NK-92 (cell line): Measurements from ENCODE around the gene DCUN1D5.
A peak's percentile ranks its signal among the peaks of the same experiment; 100 is the strongest.

Experiments used
- DNase-seq: peaks from one replicate; lab custom pipeline; 2025; ENCODE audit not compliant: unreplicated experiment; lab: John Stamatoyannopoulos, UW

Gene DCUN1D5

DNA sequence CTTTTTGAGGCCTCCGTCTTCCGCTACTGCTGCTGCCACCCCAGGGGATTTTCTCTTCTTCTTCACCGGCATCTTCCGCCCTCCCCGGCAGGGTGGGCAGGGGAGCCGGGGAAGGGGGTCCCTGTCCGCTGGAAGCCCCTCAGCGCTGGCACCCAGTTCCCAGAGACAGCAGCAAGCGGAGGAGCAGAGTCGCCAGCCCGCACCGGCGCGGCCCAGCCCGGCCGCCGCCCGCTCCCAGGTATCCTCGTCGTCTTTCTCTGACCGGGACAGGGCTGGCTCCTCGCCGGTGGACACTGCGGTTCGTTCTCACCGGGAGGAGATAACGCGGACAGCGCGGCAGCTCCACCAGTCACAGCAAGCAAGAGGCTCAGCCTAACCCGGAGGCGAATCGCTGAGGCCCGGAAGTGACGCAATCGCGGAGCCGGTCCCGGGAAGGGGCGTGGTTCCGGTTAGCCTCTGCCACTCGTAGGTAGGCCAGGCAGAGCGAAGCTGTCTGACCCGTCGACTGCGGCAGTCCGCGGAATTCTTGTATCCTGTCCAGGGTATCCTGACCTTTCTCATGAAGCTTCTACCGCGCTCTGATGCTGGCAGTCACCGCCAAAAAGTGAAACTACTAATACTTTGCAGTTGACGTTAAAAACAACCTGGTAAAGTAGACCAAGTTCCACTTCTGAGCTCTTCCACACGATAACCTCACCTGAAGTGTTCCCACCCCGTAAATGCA, at the start of gene DCUN1D5:
TSS of gene DCUN1D5 (minus strand) at position 360 of the 724 bp plus-strand sequence. CDS start at position 72, 288 bp downstream.
- peak; percentile 45 for DNase-seq

DNA sequence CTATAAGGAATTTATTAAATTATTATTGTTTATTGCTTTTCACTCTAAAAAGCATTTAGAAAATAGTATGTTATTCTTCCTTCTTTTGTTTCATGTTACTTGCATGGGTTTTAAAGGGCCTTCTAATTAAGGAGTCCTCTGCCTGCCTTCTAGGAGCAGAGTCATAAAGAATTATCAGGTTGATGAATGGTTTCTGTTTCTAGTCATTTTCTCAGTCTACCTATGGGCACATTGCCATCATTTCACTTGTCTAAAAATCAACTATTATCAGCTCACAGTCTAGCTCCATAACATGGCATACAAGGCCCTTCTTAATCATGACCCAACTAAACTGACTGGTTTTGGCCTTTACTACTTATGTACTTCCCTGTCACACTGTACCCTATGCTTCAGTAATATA, 33.5 kb upstream of the DCUN1D5 start:
- DNase-seq: no peak

DNA sequence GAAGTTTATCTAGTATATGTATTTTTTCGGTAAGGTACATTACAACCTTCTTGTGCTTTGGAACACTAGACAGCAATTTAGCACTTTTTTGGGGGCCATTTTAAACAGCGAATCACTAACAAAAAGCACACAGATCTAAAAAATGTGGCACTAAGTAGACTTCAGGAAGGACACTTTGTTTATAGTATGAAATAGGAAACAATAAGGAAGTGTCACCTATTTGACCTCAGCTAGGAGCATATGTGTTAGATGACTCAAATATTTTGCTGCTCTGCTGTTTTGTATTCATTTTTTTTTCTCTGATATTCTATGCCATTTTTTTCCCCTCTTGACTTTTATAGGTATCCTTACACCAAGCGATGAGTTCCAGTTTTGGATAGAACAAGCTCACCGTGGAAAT, 22.9 kb upstream of the DCUN1D5 start:
- no peak for DNase-seq

DNA sequence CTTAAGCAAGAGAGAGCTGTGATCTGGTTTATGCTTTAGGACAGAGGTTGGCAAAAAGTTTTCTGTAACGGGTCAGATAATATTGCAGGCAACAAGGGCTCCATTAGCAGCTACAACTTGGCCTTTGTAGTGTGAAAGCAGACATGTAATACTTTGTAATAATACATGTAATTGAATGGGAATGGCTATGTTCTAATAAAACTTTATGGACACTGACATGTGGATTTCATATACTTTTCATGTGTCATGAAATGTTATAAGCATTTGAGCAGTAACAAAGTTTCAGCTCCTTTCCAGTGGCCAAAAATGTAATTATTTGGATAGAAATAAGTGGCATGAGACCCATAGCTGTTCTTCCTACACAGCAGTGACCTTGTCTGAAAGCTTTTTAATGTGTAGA, 20.4 kb upstream of the DCUN1D5 start:
- no peak for DNase-seq

DNA sequence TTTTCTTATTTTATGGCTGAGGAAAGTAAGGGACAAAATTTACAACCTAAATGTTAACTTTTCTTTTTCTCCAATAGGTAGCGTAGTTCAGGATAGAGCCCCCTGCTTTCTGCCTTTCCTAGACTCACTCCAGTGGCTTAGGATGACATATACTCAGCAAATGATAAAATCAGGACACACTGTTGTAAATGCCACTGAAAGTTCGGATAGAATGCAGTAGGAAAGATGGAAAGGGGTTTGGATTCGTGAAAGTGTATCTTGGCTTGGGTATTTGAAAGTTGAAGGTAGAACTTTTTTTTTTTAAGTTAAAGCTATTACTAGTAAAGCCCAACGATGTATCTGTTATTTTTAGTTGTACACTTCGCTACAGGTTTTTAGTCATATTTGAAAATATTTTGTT, 19.4 kb upstream of the DCUN1D5 start:
- no peak for DNase-seq

DNA sequence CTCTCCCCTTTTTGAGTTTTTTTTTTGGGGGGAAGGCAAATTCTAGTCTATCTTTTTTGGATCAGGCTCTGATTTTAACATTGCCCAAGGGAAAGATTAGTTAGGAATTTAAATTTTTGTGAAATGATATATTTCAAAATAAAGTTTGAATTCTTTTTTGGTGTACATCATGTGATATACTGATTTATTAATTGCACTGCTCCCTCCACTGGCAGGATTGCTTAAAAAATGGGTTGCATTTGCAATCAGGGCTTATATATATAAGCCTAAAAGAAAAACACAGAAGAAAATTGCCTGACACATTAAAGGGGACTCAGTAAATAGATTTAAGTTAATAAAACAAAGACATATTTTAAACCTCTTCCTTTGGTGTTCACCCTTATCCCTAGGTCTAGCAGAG, 18.4 kb upstream of the DCUN1D5 start:
- DNase-seq: no peak

- no peak for DNase-seq
Observed at GRCh38 chr11:103109818-103110388, 17.9 kb upstream of the DCUN1D5 start.

- DNase-seq: no peak
Observed at GRCh38 chr11:103108933-103109817, 17.2 kb upstream of the DCUN1D5 start, which contains the start of gene DYNC2H1. Gene DYNC2H1 (plus strand): TSS chr11:103109426. CDS start chr11:103109575, 149 bp downstream.

DNA sequence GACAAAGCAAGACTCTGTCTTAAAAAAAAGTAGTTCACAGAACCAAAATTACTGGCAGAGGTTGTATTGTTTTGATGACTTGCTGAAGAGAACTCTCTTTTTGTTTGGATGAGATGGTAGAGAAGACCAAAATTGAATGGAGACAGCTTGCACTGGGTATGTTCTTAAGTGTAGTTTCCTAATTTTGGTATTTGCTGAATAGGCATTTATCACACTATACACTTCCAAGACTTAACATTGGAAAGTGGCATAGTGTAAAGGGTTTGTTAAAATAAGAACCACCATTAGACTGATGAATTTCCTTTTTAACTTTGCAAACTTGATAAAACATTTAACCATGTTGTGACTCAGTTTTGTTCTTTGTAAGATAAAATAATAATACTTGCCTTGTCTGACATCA, 5.3 kb upstream of the DCUN1D5 start:
- DNase-seq: no peak

DNA sequence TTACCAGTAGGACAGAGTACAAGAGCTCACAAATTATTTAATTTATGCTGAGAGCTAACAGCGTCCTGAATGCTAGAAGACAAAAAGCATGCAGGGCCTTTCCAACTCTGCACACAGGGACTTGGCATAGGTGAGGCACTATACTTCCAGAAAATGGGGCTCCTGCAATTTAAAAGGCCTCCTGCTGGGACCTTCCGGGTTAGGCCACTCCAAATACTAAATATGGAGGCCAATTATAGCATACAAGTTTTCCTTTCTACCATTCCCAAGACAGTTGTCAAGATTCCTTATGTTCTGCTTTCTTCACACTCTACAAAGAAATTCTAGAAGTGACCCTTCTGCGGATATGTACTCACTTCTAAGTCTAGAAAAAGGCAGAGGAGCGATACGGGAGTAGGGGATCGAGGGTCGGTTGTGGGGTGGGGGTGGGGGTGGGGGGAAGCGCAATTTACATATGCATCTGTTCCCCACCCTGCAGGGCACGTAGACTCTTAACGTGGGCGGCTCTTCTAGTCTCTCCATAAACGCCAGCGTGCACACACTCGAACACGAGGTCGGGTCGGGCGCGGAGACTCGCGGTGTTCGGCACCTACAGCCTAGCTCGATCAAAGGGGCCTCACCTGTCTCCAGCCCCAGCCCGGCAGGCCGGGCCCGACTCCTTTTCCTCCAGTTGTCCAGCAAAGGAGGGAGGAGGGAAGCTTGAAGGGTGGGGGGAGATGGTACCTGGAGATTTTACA, 728 bp downstream of the DCUN1D5 start:
- no peak for DNase-seq

DNA sequence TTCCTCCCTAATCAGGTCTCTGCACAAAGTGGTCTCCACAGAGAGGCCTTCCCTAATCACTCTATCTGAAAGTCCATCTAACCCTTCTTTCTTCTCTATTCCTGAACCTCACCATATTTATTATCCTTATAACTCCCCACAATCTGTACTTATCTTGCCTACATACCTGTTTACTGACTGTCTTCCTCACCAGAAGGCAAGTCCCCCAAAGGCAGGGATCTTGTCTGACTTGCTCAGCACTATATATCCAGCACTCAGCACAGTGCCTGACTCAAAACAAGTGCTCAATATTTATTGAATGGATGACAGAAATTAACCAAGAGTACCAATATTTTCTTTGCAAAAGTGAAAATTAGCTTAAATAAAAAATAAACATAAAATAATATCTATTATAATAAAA, 5.5 kb downstream of the DCUN1D5 start:
- no peak for DNase-seq

- no peak for DNase-seq
Observed at GRCh38 chr11:103085758-103086365, 6.1 kb downstream of the DCUN1D5 start.

DNA sequence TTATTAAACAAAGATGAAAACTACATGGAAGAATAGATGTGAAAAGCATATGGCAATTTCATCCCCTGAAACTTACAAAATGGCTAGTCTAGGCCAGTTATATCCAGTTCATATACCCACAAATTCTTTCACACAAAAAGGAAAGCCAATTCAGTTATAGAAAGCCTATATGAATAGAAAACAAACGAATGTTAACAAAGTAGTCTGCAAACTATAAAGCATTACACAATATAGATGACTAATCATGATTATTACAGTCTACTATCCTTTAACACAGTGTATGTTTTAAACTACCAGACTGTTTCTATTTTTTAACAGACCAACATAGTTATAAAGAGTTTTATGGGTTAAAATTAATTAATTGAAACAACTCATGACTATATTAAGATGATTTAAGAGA, 12.1 kb downstream of the DCUN1D5 start:
- no peak for DNase-seq

DNA sequence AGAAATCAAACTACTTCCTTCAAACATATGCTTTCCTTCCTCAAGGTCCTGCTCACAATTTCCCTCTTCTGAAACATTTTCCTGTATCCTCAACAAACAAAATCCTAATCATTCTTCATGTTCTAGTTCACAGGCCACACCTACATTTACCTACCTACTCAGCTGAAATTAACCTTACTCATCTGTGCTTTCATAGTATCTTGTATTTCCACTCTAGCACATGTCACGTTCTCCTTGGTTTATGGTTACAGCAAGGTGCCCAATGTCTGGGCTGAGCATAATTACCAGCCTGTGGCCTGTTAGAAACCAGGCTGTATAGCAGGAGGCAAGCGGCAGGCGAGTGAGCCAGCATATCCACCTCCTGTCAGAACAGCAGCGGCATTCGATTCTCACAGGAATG, 13.2 kb downstream of the DCUN1D5 start:
- no peak for DNase-seq

DNA sequence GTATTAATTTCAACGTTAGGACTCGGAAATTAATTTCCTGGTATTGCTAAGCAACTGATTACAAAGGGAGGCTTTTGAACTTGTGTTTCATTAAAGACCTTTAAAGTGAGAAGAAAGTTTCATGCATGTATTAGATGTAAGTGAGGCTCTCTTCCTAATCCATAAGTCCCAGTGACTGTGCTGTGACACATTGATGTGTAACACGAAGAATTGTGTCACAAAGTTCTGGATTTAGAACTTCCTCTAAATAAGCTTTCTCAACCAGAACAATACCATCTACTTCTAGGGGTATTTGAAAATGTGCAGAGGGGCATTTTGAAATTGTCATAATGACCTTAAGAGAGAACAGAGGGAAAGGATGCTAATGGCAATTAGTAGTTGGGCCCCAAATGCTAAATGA, 14.4 kb downstream of the DCUN1D5 start:
- no peak for DNase-seq

DNA sequence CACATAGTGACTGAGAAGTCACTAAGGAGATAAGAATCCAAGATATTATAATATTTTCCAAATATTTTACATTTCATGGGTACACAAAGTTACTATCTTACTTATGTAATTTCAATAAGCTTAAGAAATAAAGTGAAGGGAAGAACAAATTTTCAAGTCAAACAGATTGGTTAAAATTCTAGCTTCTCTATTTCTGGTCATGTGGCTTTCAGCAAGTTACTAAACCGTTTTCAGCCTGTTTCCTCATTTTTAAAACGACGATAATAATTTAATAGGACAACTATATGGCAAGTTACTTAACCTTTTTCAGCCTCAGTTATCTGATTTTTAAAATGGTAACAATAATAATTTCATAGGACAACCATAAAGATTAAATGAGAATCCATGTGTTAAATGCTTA, 15.6 kb downstream of the DCUN1D5 start:
- DNase-seq: no peak

- no peak for DNase-seq
Observed at GRCh38 chr11:103071008-103071407, 21.0 kb downstream of the DCUN1D5 start.

DNA sequence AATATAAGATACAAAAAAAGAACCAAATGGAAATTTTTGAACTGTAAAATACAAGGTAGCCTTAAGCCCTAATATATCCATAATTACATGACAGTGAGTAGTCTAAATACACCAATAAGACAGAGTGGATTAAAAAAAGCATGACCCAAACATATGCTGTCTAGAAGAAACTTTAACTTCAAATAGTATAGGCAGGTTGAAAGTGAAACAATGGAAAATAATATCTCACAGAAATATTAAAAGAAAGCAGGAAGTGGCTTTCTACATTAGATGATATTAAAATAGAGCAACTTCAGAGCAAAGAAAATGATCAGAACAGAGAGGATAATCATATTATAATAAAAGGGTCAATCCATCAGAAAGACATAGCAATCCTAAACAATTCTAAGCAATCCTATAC, 21.8 kb downstream of the DCUN1D5 start:
- no peak for DNase-seq

- no peak for DNase-seq
Observed at GRCh38 chr11:103069367-103069766, 22.6 kb downstream of the DCUN1D5 start.

GRCh38 chr11:103067118-103067517, 24.8 kb downstream of the DCUN1D5 start:
- DNase-seq: no peak

GRCh38 chr11:103061656-103062055, 30.3 kb downstream of the DCUN1D5 start:
- no peak for DNase-seq
